ENCODE data around the gene C17orf67. TPM values are rescaled to one million over a fixed set of nuclear protein-coding genes. Genes with fewer than 3 reads are reported as not detected.

The C17orf67 gene
- polyA plus RNA-seq (2011; rRNA removed) (1.8 and 2.9 TPM in 2 replicates), polyA plus RNA-seq (2017; fragmentation: RNase III; extraction: RNeasy Plus Mini Kit Qiagen cat#74134 plus additional on column Dnase treatment) (2.4 to 2.8 TPM (median 2.6 TPM) in 3 replicates), polyA minus RNA-seq (2011; rRNA and poly(A)+ RNA removed) (0.88 and 1.8 TPM in 2 replicates)
- polyA plus RNA-seq (2012; cell fraction: cytosol; rRNA removed) = 1.8 and 1.9 TPM in 2 replicates
- 2.5 and 2.8 TPM in 2 replicates for polyA plus RNA-seq (2012; cell fraction: nucleus; rRNA removed)

GRCh38 chr17:56833809-56834379 is at the start of gene C17orf67, which contains the start of gene DGKE:
Gene C17orf67 (minus strand): TSS chr17:56833920. CDS start chr17:56815810, 18,110 bp downstream.
Gene DGKE (plus strand): TSS chr17:56834151. CDS start chr17:56834796, 645 bp downstream.
- ATAC-seq (peak; percentile 81 to 93), FAIRE-seq (no peak), DNase-seq (ENCODE audit: low read depth in 1 of 2, low spot score in 1 of 2) (peak; percentile 85 to 97)
- peak within 1 kb of the TSS; percentile 85 for H3K4me3 ChIP-seq
- POLR2A ChIA-PET = interaction anchor here (0.6 to 4.5 kb wide), 9 partner anchors 8 to 144 kb away, joined by 3 to 33 read pairs (median 4); partner anchors contain the start of genes SCPEP1 and TRIM25
- peak within 1 kb of the TSS; percentile 89 for H3K4me2 ChIP-seq
- WGBS (ENCODE audit: missing lambda C conversion rate) = 5% methylated on average over 11 of the region's 66 CpGs
- no peaks in the 10 kb centered on the region for H3K9me3 ChIP-seq
- H3K27ac ChIP-seq = peak within 1 kb of the TSS; percentile 87 to 89
- TF ChIP-seq TP53 (CRISPR knock-in tag; IDR thresholded peaks at IDR 0.05) = peak; percentile 39; the same call in 1 of the 2 replicates
- peak; percentile 68; the same call in 1 of the 2 replicates for TF ChIP-seq HOXB5 (CRISPR knock-in tag; IDR thresholded peaks at IDR 0.05)
- peak in 1 of 2 experiments; percentile 39; a peak in 4 of 5 replicates for TF ChIP-seq JUN (IDR thresholded peaks at IDR 0.05)
- no peak for TF ChIP-seq EHMT2 (IDR thresholded peaks at IDR 0.05; ENCODE audit: low read depth)
- TF ChIP-seq NFE2L2 (conservative IDR thresholded peaks at IDR 0.05; ENCODE audit: low read length) = no peak
- TF ChIP-seq MAZ (IDR thresholded peaks at IDR 0.05; ENCODE audit: borderline replicate concordance, low read depth, low read length) = no peak
- TF ChIP-seq CHD2 (IDR thresholded peaks at IDR 0.05; ENCODE audit: low read length, partially characterized antibody) = no peak
- TF ChIP-seq POLR2A (IDR thresholded peaks at IDR 0.05; ENCODE audit: low read length) = peak; percentile 87
- no peak for TF ChIP-seq ZC3H11A (IDR thresholded peaks at IDR 0.05)
- TF ChIP-seq ZSCAN20 (CRISPR knock-in tag; IDR thresholded peaks at IDR 0.05) = no peak
- TF ChIP-seq CBX8 (IDR thresholded peaks at IDR 0.05) = no peak
- TF ChIP-seq HDAC2 (IDR thresholded peaks at IDR 0.05) = no peak
- no peak for TF ChIP-seq RFX5 (IDR thresholded peaks at IDR 0.05)
- no peak for TF ChIP-seq CTCF (IDR thresholded peaks at IDR 0.05)
- TF ChIP-seq ELK1 (IDR thresholded peaks at IDR 0.05; ENCODE audit: low read depth, low read length) = no peak
- TF ChIP-seq MAFK (IDR thresholded peaks at IDR 0.05; ENCODE audit: partially characterized antibody) = no peak
- no peak for TF ChIP-seq NR3C1 (IDR thresholded peaks at IDR 0.05)
- no peak for TF ChIP-seq RAD21 (conservative IDR thresholded peaks at IDR 0.05 in 1 of 2, IDR thresholded peaks at IDR 0.05 in 1 of 2)
- no peak for TF ChIP-seq SREBF2 (IDR thresholded peaks at IDR 0.05)
- TF ChIP-seq ESRRA (IDR thresholded peaks at IDR 0.05; ENCODE audit: borderline replicate concordance, low read length) = no peak
- TF ChIP-seq FOXS1 (CRISPR knock-in tag; IDR thresholded peaks at IDR 0.05) = no peak
- peak; percentile 94 for TF ChIP-seq E2F6 (IDR thresholded peaks at IDR 0.05; ENCODE audit: borderline replicate concordance, low read depth)
- no peak for TF ChIP-seq CEBPB (IDR thresholded peaks at IDR 0.05)
- no peak for TF ChIP-seq FOSL2 (IDR thresholded peaks at IDR 0.05)
- TF ChIP-seq FOSL2 (CRISPR knock-in tag; IDR thresholded peaks at IDR 0.05) = no peak
- TF ChIP-seq RNF2 (IDR thresholded peaks at IDR 0.05; ENCODE audit: borderline replicate concordance, low read depth) = peak; percentile 92; the same call in 1 of the 2 replicates
- TF ChIP-seq EHF (CRISPR knock-in tag; IDR thresholded peaks at IDR 0.05) = peak; percentile 62; the same call in 1 of the 2 replicates
- peak; percentile 99 for TF ChIP-seq PHF8 (IDR thresholded peaks at IDR 0.05; ENCODE audit: borderline replicate concordance, low read depth)
- peak; percentile 87 for TF ChIP-seq MAX (IDR thresholded peaks at IDR 0.05)
- TF ChIP-seq ZNF302 (CRISPR knock-in tag; IDR thresholded peaks at IDR 0.05) = no peak
- TF ChIP-seq ATOH8 (CRISPR knock-in tag; IDR thresholded peaks at IDR 0.05; ENCODE audit: low read depth) = 0 out of 2 replicates have a peak, but pooled peaks have one; percentile 49
- peaks cover 25% of the 10 kb centered on the region for H3K4me1 ChIP-seq
- CTCF ChIA-PET = interaction anchor here (0.6 to 9.5 kb wide), 10 partner anchors 10 to 176 kb away, joined by 3 to 65 read pairs (median 4); no protein-coding TSS in a partner anchor

All from A549 (cell line).